GM06990 (cell line): Measurements from ENCODE around the gene PHACTR1.

Source experiments
- DNase-seq: peaks from one replicate; pipeline ENCODE4 v3.0.0-alpha.2; 2011; ENCODE audit not compliant: insufficient read length; ENCODE audit errors: extremely low read depth
- H3K27me3 ChIP-seq: replicated peaks from 2 replicates; pipeline ENCODE4 v1.6.0; 2011; ENCODE audit warnings: low read length; ENCODE audit not compliant: control insufficient read depth, insufficient read depth
- H3K36me3 ChIP-seq: 2 replicates; pipeline ENCODE4 v1.5.1; 2011; ENCODE audit warnings: low read length; ENCODE audit not compliant: control insufficient read depth, insufficient read depth
- H3K4me3 ChIP-seq: replicated peaks from 2 replicates; pipeline ENCODE4 v1.5.1; 2011; ENCODE audit warnings: low read depth, mild to moderate bottlenecking, control low read depth, low read length
- TF ChIP-seq, protein P1 (sequence below): IDR thresholded peaks from 2 replicates; pipeline ENCODE4 v1.5.1; 2011; ENCODE audit warnings: low read length, control low read depth, mild to moderate bottlenecking, inconsistent platforms; ENCODE audit not compliant: insufficient read depth, poor library complexity, severe bottlenecking

PHACTR1 gene

DNA sequence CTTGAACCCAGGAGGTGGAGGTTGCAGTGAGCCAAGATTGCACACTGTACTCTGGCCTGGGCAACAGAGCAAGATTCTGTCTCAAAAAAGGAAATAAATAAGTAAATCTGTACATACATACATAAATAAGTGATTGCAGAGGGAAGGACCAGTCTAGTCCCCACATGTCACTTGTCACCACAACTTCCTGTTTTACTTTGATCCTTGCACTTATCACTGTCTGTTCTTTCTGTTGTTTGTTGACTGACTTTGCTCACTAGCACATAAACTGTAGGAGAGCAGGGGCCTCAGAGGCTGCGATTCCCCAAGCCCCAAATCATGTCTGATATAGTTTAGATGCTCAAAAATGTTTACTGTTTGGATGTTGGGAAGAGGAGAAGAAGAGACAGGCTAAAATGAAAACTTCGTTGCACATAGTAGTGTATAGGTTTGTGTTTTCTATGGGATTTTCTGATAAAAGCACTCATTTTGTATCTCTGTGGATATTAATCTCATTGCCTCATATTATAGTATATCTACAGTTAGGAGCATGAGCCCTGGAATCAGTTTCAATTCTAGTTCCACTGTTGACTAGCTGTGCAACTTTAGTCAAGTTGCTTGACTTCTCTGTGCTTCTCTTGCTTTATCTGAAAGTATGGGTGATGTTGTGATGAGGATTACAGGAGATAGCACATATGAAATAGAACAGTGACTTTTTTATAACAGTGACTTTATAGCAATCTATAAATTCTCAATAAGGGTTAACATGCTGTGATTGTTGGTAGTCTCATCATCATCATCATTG is 446.8 kb downstream of the PHACTR1 start:
- TF ChIP-seq, protein P1, sequence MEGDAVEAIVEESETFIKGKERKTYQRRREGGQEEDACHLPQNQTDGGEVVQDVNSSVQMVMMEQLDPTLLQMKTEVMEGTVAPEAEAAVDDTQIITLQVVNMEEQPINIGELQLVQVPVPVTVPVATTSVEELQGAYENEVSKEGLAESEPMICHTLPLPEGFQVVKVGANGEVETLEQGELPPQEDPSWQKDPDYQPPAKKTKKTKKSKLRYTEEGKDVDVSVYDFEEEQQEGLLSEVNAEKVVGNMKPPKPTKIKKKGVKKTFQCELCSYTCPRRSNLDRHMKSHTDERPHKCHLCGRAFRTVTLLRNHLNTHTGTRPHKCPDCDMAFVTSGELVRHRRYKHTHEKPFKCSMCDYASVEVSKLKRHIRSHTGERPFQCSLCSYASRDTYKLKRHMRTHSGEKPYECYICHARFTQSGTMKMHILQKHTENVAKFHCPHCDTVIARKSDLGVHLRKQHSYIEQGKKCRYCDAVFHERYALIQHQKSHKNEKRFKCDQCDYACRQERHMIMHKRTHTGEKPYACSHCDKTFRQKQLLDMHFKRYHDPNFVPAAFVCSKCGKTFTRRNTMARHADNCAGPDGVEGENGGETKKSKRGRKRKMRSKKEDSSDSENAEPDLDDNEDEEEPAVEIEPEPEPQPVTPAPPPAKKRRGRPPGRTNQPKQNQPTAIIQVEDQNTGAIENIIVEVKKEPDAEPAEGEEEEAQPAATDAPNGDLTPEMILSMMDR, result no peak
- DNase-seq, result peak; percentile 8
- H3K4me3 ChIP-seq, result no peak overlapping the region
- no peaks in the 10 kb centered on the region for H3K36me3 ChIP-seq
- no peaks in the 10 kb centered on the region; the same call in 1 of the 2 replicates for H3K27me3 ChIP-seq

DNA sequence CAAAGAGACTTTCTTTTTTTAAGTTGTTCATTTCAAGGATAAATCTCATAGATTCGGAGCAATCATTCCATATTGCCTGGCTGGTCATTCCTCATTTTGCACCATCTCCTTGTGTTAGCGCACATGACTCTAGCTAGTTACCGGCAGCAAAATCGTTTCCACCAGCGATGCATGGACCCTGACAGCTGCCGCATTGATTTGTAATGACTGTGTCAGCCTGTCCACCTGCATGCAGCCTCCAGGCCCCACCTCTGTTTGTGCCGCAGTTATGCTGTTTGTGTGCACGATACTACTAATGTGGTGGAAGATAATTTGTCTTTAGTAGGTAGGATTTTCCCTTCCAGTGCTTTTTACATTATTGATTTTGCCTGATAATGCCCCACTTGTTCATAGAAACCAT is 447.7 kb downstream of the PHACTR1 start:
- TF ChIP-seq, protein P1, result no peak
- Histone ChIP-seq H3K4me3 (no peak overlapping the region), H3K36me3 (no peaks in the 10 kb centered on the region), H3K27me3 (no peaks in the 10 kb centered on the region)
- DNase-seq, result no peak

DNA sequence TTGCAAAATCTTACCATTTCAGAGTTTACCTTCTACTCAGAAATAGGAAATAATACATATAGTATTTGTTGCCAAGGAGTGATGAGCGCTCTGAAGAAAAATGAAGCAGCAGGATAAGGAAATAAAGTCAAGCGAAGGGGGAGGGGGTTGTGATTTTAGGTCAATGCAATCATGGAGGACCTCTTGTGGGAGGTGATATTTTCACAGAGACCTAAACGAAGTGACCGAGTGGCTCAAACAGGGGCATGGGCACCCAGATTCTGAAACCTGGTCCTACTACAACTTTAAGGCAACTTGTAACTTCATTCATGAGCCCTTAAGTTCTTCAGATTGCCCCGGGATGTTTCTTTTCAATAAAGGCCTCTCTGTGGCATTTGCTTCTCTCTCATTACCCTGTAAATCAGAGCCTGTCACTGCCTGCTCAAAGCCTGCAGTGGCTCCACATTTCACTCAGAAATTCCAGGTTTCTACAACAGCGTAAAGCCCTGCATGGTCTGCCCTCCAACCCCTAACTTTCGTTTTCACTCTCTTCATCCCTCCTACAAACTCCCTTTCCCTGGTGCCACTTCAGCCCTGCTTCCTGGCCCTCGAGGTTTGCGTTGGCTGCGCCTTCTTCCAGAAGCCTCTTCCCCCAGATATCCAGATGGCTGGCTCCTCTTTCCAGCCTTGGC is 449.1 kb downstream of the PHACTR1 start:
- H3K36me3 ChIP-seq, result no peaks in the 10 kb centered on the region
- no peaks in the 10 kb centered on the region for H3K27me3 ChIP-seq
- TF ChIP-seq, protein P1, result no peak
- no peak for DNase-seq
- H3K4me3 ChIP-seq, result no peak overlapping the region

DNA sequence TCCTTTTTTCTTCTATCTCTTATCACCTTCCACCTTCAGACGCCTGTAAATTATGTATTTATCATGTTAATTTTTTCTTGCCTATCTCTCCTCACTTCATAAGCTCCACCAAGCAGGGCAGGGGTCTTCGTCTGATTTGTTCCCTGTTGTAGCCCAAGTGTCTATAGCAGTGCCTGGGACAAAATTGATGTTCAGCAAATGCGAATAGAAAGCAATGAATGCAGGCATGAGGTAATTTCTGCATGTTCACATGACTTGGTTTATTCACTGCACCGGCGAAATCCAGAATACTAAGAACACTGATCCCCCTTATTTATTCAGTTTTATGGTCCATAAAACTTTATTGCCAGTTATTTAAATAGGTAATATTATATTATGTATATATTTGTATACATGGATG is 449.7 kb downstream of the PHACTR1 start:
- Histone ChIP-seq H3K36me3 (no peaks in the 10 kb centered on the region), H3K4me3 (no peak overlapping the region), H3K27me3 (no peaks in the 10 kb centered on the region)
- DNase-seq, result no peak
- TF ChIP-seq, protein P1, result no peak

DNA sequence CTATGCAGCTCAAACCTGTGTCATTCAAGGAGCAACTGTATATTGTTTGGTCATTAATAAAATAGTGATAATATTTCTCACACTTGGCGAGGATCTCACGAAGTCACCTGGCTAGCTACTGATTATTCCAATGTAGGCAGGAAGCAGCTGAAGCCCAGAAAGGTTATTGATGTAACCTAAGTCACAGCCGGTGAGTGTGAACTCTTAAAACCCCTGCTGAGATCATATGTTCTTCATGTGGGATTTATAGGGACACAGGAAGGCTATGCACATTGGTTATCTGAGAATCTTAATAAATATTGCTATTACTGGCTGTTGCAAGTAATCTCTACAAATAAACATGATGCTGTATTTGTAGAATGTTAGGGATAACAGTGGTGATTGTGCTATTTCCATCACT is 450.3 kb downstream of the PHACTR1 start:
- no peak for DNase-seq
- Histone ChIP-seq H3K27me3 (no peaks in the 10 kb centered on the region), H3K4me3 (no peak overlapping the region), H3K36me3 (no peaks in the 10 kb centered on the region)
- TF ChIP-seq, protein P1, result no peak

DNA sequence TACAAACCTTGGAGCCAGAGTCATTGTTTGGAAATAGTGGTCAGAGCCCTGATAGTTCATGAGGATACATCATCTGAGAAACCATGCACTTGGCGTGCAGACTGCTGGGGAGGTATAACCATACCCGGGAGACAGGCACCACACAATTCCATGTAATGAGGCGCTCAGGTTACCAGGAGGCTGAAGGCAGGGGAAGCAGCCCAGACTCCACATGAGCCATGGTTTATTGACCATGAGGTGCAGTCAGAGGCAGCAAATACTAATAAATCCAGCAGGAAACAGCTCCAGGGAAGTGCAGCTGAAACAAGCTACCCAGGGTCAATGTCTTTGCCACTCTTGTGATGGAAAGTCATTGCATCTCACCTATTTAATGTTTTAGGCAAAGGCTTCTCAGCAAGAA is 455.7 kb downstream of the PHACTR1 start:
- no peak overlapping the region for H3K4me3 ChIP-seq
- H3K36me3 ChIP-seq, result no peaks in the 10 kb centered on the region
- TF ChIP-seq, protein P1, result no peak
- DNase-seq, result no peak
- H3K27me3 ChIP-seq, result peaks cover 1% of the 10 kb centered on the region; the same call in 1 of the 2 replicates
